Endothelial cell (in vitro differentiated cells): ENCODE measurements around the gene DDX50. TPM values are rescaled to one million over a fixed set of nuclear protein-coding genes. Genes with fewer than 3 reads are reported as not detected.

Experiments used
- DNase-seq: peaks from one replicate; pipeline ENCODE4 v3.0.0; 2021; ENCODE audit warnings: low spot score
- H3K27ac Mint-ChIP-seq: one replicate; pipeline ENCODE4 v1.8.0; 2021; ENCODE audit warnings: mixed read lengths, inconsistent platforms; ENCODE audit not compliant: unreplicated experiment
- H3K27me3 Mint-ChIP-seq: one replicate; pipeline ENCODE4 v1.8.0; 2021; ENCODE audit warnings: mild to moderate bottlenecking, moderate library complexity, mixed read lengths, inconsistent platforms; ENCODE audit not compliant: unreplicated experiment
- H3K36me3 Mint-ChIP-seq: one replicate; pipeline ENCODE4 v1.8.0; 2021; ENCODE audit warnings: mild to moderate bottlenecking, low read depth, mixed read lengths, inconsistent platforms; ENCODE audit not compliant: unreplicated experiment
- H3K4me1 Mint-ChIP-seq: one replicate; pipeline ENCODE4 v1.8.0; 2021; ENCODE audit warnings: mild to moderate bottlenecking, mixed read lengths, inconsistent platforms; ENCODE audit not compliant: unreplicated experiment
- H3K4me3 Mint-ChIP-seq: one replicate; pipeline ENCODE4 v1.8.0; 2021; ENCODE audit warnings: mild to moderate bottlenecking, mixed read lengths, inconsistent platforms; ENCODE audit not compliant: unreplicated experiment
- H3K9me3 Mint-ChIP-seq: one replicate; pipeline ENCODE4 v1.8.0; 2021; ENCODE audit warnings: mixed read lengths, inconsistent platforms; ENCODE audit not compliant: unreplicated experiment
- long read RNA-seq: library from polyadenylated mRNA; unstranded; transcript quantifications from one replicate; pipeline ENCODE4 v2.0.0, GENCODE V29; 2020; ENCODE audit not compliant: unreplicated experiment
- total RNA-seq: library from RNA; stranded (reverse); fragmentation: NEBNext Ultra II Directional; extraction: Animal tissue kit (Norgen Biotek cat#: 25700); gene quantifications from one replicate; pipeline ENCODE4 v1.2.1, GENCODE V29; 2021; ENCODE audit not compliant: unreplicated experiment
- TF ChIP-seq, protein P1 (sequence below): fragments of 200-600 bp; sonication (generic); IDR thresholded peaks from one replicate; pipeline ENCODE4 v1.5.0; 2021; ENCODE audit warnings: antibody characterized with exemption; ENCODE audit not compliant: unreplicated experiment

Gene DDX50, protein sequence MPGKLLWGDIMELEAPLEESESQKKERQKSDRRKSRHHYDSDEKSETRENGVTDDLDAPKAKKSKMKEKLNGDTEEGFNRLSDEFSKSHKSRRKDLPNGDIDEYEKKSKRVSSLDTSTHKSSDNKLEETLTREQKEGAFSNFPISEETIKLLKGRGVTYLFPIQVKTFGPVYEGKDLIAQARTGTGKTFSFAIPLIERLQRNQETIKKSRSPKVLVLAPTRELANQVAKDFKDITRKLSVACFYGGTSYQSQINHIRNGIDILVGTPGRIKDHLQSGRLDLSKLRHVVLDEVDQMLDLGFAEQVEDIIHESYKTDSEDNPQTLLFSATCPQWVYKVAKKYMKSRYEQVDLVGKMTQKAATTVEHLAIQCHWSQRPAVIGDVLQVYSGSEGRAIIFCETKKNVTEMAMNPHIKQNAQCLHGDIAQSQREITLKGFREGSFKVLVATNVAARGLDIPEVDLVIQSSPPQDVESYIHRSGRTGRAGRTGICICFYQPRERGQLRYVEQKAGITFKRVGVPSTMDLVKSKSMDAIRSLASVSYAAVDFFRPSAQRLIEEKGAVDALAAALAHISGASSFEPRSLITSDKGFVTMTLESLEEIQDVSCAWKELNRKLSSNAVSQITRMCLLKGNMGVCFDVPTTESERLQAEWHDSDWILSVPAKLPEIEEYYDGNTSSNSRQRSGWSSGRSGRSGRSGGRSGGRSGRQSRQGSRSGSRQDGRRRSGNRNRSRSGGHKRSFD
- 35.2 TPM for total RNA-seq
- long read RNA-seq, transcript DDX50-201 (15 exons, 2,538 nt), result major isoform, 33 of 44 reads
- long read RNA-seq, partial matches to known transcripts, result 4 of 44 reads
- long read RNA-seq, other reads (novel, unspliced or antisense), result 7 of 44 reads

DNA sequence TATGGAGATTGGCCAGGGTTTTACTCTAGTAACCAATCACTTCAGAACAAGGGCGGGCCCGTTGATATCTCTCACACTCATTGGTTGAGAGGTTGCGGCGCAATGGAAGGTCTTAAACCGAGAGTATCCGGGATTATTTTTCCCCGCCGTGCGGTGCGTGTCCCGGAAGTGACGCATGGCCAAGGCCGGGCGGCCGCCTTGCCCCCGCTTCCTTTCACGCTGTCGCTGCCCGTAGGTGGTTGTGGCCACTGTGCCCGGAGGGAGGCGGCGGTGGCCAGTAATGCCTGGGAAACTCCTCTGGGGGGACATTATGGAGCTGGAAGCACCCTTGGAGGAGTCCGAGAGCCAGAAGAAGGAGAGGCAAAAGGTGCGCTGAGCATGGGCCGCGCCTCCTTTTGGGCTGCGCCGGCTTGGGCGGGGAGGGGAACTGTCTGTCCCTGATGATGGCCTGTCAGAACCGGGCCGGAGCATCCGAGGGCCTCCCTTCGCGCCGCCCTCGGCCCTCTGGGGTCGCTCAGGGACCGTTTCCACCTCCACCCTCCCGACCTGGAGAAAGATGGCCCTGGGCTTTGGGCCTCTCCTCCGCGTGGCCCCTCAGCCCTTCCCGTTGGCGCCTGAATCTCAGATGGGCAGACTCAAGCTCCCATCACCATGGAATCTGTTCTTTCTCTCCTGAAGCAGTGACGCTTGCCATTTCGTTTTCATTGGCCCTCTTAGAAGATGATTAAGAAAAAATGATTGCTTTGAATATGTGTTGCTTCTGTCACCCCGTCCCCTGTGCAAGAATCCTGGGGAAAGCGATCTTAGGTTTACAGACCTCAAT, at the start of gene DDX50:
Gene DDX50, plus strand, starts transcription at position 211 of the 823 bp plus-strand sequence. Its CDS starts 70 bp downstream, at position 281.
- Mint-ChIP-seq H3K36me3 (no peaks in the 10 kb centered on the region), H3K27me3 (peaks cover 5% of the 10 kb centered on the region), H3K9me3 (no peaks in the 10 kb centered on the region), H3K4me3 (peak within 1 kb of the TSS; percentile 99), H3K4me1 (peaks cover 19% of the 10 kb centered on the region), H3K27ac (peak within 1 kb of the TSS; percentile 97)
- peak; percentile 90 for DNase-seq
- TF ChIP-seq, protein P1, sequence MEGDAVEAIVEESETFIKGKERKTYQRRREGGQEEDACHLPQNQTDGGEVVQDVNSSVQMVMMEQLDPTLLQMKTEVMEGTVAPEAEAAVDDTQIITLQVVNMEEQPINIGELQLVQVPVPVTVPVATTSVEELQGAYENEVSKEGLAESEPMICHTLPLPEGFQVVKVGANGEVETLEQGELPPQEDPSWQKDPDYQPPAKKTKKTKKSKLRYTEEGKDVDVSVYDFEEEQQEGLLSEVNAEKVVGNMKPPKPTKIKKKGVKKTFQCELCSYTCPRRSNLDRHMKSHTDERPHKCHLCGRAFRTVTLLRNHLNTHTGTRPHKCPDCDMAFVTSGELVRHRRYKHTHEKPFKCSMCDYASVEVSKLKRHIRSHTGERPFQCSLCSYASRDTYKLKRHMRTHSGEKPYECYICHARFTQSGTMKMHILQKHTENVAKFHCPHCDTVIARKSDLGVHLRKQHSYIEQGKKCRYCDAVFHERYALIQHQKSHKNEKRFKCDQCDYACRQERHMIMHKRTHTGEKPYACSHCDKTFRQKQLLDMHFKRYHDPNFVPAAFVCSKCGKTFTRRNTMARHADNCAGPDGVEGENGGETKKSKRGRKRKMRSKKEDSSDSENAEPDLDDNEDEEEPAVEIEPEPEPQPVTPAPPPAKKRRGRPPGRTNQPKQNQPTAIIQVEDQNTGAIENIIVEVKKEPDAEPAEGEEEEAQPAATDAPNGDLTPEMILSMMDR, result no peak

DNA sequence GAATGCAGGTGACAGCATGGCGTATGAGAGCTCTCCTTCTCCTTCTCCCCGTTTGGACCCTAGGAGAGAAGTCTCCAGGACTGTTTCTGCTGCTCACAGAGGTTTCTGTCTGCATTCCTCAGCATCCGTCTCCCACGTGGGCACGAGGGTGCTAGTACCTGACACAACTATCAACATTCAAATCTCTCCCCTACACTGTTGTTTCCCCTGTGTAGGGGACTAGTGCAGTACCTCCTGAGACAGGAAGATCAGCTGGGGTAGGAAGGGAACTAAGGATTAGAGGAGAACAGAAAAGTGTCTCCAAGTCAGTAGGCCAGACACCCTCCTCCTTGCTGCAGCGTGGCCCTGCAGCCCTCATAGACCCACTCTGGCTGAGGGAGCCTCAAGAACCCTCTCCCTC, 44.8 kb upstream of the DDX50 start:
- Mint-ChIP-seq H3K36me3 (peaks cover 15% of the 10 kb centered on the region), H3K27me3 (peaks cover 2% of the 10 kb centered on the region), H3K4me1 (peaks cover 9% of the 10 kb centered on the region), H3K4me3 (no peak overlapping the region), H3K27ac (no peak overlapping the region), H3K9me3 (peaks cover 17% of the 10 kb centered on the region)
- no peak for DNase-seq
- TF ChIP-seq, protein P1, result no peak

DNA sequence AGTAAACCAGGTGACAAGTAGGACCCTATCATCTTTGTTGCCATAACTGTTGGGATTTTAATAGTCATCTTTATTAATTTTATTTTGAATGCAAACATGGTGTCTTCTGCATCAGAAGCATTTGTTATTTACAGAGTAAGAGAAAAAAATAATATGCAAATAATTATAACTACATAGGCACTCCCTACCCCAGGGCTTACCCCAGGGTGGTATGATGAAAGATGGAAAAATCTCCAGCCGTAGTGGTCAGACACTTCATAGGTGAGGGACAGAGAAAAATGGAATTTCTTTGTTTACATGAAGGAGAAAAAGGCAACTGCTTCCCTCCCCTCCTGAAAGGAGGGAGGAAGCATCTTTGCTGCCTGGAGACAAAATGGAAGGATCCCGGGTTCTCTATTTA, 44.1 kb upstream of the DDX50 start:
- Mint-ChIP-seq H3K9me3 (peaks cover 23% of the 10 kb centered on the region), H3K4me3 (no peak overlapping the region), H3K36me3 (peaks cover 15% of the 10 kb centered on the region), H3K27me3 (peaks cover 2% of the 10 kb centered on the region), H3K4me1 (peaks cover 9% of the 10 kb centered on the region), H3K27ac (no peak overlapping the region)
- TF ChIP-seq, protein P1, result no peak
- DNase-seq, result no peak

DNA sequence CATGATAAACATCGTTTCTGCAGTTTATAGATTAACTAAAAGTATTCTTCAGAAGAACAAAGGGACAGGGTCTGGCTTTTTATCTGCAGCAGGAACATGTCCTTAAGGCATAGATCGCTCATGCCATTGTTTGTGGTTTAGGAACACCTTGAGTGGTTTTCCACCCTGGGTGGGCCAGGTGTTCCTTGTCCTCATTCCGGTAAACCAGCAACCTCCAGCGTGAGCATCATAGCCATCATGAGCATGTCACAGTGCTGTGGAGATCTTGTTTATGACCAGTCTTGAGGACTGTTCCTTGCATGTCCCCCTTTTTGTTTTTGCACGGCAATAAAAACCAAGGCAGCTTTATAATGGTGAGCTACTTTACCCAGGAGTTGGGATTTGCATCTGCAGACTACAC, 39.9 kb upstream of the DDX50 start:
- Mint-ChIP-seq H3K27ac (no peak overlapping the region), H3K27me3 (peaks cover 5% of the 10 kb centered on the region), H3K9me3 (peaks cover 29% of the 10 kb centered on the region), H3K4me1 (peaks cover 6% of the 10 kb centered on the region), H3K36me3 (peaks cover 21% of the 10 kb centered on the region), H3K4me3 (no peak overlapping the region)
- no peak for DNase-seq
- TF ChIP-seq, protein P1, result no peak
